Coronary artery (tissue), 2 donors: Measurements from ENCODE around the gene C2CD5.
A peak's percentile ranks its signal among the peaks of the same experiment; 100 is the strongest.

Experiments
- DNase-seq: peaks from one replicate; pipeline ENCODE4 v3.0.0-alpha.2; 2017; ENCODE audit warnings: low spot score
- H3K27ac ChIP-seq, 2 donors: fragments of 200-600 bp; sonication (generic); one replicate each; pipeline ENCODE4 v1.5.1; 2016 to 2019
- H3K4me3 ChIP-seq: fragments of 200-600 bp; sonication (generic); 2 replicates; pipeline ENCODE4 v1.5.1; 2016; ENCODE audit warnings: mild to moderate bottlenecking, moderate library complexity
- TF ChIP-seq, protein P1 (sequence below): fragments of 200-600 bp; sonication (generic); IDR thresholded peaks from one replicate; pipeline ENCODE4 v1.5.1; 2019; ENCODE audit warnings: antibody characterized with exemption

The C2CD5 gene, protein sequence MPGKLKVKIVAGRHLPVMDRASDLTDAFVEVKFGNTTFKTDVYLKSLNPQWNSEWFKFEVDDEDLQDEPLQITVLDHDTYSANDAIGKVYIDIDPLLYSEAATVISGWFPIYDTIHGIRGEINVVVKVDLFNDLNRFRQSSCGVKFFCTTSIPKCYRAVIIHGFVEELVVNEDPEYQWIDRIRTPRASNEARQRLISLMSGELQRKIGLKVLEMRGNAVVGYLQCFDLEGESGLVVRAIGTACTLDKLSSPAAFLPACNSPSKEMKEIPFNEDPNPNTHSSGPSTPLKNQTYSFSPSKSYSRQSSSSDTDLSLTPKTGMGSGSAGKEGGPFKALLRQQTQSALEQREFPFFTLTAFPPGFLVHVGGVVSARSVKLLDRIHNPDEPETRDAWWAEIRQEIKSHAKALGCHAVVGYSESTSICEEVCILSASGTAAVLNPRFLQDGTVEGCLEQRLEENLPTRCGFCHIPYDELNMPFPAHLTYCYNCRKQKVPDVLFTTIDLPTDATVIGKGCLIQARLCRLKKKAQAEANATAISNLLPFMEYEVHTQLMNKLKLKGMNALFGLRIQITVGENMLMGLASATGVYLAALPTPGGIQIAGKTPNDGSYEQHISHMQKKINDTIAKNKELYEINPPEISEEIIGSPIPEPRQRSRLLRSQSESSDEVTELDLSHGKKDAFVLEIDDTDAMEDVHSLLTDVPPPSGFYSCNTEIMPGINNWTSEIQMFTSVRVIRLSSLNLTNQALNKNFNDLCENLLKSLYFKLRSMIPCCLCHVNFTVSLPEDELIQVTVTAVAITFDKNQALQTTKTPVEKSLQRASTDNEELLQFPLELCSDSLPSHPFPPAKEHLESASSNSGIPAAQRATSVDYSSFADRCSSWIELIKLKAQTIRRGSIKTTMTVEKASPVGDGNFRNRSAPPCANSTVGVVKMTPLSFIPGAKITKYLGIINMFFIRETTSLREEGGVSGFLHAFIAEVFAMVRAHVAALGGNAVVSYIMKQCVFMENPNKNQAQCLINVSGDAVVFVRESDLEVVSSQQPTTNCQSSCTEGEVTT

DNA sequence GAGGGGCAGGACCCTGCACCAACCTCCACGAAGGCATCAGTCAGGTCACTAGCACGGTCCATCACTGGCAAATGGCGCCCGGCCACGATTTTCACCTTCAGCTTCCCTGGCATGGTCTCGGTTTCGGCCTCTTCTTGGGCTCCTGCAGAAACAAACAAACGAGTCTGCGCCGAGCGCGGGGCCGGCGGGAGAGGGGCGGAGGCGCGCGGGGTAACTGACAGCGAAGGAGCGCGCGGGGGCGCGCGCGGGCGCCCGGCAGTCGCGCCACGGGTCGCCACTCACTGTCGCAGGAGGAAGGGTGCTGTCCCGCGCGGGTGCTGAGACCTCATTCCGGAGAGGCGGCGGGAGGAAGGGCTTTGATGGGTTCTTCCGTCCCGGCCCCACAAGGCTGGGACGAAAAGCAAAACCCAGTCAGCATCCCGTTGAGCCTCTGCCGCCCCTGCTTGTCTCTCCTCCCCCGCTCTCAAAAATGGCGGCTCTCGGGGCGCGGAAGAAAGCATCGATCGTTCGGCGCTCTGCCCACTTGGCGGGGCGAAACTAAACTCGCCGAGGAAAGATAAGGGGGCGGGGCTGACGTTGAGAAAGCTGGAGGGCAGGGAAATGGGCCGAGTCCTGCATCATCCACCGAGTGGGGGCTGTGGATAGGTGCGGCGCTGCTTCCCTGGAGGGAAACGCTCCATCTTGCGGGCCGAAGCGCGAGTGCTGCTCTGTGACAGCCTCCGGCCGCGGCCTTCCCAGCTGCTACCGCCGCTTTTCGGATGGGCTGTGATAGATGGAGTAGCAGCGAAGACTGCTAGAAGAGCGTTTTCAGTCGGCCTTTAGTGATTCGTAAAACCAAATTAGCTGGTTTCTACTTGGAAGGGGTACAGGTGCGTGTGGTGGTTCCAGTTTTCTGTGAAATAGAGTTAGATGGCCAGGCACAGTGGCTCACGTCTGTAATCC, at the start of gene C2CD5:
TSS of gene C2CD5 (minus strand) at position 505 of the 942 bp plus-strand sequence. CDS start at position 113, 392 bp downstream.
- Histone ChIP-seq H3K27ac (peak within 1 kb of the TSS; percentile 90 to 92), H3K4me3 (peak within 1 kb of the TSS; percentile 75)
- TF ChIP-seq, protein P1, sequence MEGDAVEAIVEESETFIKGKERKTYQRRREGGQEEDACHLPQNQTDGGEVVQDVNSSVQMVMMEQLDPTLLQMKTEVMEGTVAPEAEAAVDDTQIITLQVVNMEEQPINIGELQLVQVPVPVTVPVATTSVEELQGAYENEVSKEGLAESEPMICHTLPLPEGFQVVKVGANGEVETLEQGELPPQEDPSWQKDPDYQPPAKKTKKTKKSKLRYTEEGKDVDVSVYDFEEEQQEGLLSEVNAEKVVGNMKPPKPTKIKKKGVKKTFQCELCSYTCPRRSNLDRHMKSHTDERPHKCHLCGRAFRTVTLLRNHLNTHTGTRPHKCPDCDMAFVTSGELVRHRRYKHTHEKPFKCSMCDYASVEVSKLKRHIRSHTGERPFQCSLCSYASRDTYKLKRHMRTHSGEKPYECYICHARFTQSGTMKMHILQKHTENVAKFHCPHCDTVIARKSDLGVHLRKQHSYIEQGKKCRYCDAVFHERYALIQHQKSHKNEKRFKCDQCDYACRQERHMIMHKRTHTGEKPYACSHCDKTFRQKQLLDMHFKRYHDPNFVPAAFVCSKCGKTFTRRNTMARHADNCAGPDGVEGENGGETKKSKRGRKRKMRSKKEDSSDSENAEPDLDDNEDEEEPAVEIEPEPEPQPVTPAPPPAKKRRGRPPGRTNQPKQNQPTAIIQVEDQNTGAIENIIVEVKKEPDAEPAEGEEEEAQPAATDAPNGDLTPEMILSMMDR: peak; percentile 28
- DNase-seq: peak; percentile 97

DNA sequence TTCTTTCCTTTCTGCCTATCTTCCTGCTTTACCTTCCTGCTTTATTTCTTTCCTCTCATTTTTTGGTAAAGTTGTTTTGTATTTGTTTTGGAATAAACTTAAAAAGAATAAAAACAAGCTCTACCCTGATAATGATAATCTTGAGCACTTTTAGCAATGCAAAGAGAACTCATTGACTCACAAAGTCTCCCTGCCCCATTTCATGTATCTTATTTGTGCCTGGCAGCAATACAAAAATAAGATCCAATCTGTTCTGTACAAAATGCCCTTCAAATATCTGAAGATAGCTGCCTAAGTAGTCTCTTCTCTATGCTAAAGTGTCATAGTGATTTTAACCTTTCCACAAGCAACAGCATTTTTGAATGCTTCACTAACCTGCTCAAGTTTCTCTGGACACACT, 49.5 kb upstream of the C2CD5 start:
- DNase-seq: no peak
- Histone ChIP-seq H3K27ac (no peak overlapping the region), H3K4me3 (no peak overlapping the region)
- TF ChIP-seq, protein P1: no peak

DNA sequence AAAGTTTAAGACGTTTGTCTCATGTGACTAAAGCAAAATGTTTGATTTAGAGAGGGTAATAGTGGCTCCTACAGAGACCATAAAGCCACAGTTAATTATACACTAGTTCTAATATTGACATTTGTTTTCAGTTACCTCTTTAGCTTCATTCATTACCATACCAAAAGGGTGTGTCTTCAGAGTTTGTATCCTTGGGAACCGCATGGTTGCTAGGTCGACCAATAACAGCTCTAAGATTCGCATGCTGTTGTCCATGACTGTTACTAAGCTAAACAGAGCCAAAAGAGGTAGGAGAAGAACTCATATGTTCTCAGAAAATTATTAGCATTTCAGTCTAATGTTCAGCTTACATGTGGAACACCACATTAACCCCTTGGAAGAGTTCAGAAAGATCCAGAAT, 44.5 kb upstream of the C2CD5 start:
- no peak overlapping the region for H3K4me3 ChIP-seq
- no peak overlapping the region for H3K27ac ChIP-seq
- TF ChIP-seq, protein P1: no peak
- DNase-seq: no peak

DNA sequence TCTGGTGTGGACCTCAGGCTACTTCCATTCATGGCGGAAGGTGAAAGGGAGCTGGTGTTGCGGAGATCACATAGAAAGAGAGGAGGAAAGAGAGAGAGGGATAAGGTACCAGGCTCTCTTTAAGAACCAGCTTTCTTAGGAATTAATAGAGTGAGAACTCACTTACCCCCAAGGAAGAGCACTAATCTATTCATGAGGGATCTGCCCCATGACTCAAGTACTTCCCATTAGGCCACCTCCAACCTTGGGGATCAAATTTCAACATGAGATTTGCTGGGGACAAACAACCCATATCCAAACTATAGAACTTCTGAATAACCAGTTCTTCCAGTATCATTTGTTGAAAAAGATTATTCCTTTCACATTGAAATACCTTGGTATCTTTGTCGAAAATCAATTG, 34.0 kb upstream of the C2CD5 start:
- TF ChIP-seq, protein P1: no peak
- Histone ChIP-seq H3K4me3 (no peak overlapping the region), H3K27ac (no peak overlapping the region)
- DNase-seq: no peak

DNA sequence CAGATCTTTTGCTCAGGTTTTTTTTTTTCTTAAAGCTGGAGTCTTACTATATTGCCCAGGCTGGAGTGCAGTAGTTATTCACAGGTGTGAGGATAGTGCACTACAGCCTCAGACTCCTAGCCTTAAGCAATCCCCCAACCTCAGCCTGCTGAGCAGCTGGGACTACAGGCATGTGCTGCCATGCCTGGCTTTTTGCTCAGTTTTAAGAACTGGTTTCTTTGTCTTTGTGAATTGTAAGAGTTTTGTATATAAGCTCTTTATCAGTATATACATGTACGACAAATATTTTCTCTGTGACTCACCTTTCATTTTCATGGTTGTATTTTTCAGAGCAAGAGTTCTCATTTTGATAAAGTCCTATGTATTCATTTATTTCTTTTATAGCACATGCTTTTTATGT, 33.3 kb upstream of the C2CD5 start:
- no peak for DNase-seq
- Histone ChIP-seq H3K4me3 (no peak overlapping the region), H3K27ac (no peak overlapping the region)
- TF ChIP-seq, protein P1: no peak

DNA sequence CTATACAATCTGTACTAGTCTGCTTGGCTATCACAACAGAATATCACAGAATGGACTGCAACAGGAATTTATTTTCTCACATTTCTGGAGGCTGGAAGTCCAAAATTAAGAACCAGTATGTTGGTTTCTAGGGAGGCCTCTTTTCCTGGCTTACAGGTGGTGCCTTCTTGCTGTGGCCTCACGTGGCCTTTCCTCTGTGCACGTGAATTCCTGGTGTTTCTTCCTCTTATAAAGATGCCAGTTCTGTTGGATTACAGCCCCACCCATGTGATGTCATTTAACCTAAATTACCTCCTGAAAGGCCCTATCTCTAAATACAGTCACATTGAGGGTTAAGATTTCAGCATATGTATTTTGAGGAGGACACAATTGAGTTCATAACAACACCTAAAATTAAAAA, 32.1 kb upstream of the C2CD5 start:
- TF ChIP-seq, protein P1: no peak
- H3K4me3 ChIP-seq: no peak overlapping the region
- DNase-seq: no peak
- no peak overlapping the region for H3K27ac ChIP-seq
